HepG2 (cell line): Measurements from ENCODE around the gene SPIN1. TPM values are rescaled to one million over a fixed set of nuclear protein-coding genes. Genes with fewer than 3 reads are reported as not detected.

ENCODE experiments used
- ATAC-seq: fragments of 200-7000 bp; cut with Tn5 transposase; 3 replicates; pipeline ENCODE4 v1.9.1; 2020; ENCODE audit warnings: mild to moderate bottlenecking, moderate library complexity
- BruUV-seq: library from RNA; stranded (reverse); fragments of 400-500 nt; replicated peaks from 2 replicates; lab custom pipeline; 2021; lab: Mats Ljungman, UMichigan
- CTCF ChIA-PET: fragments of 300-600 bp; formaldehyde crosslinking; extraction: SDS; loops from one replicate; lab custom pipeline; 2021; ENCODE audit warnings: low total read pairs, inconsistent platforms, low intra/inter-chr PET ratio; lab: Yijun Ruan, JAX
- POLR2A ChIA-PET: fragments of 350-600 bp; sonication (Branson Sonifier 250); formaldehyde crosslinking; loops from one replicate; lab custom pipeline; 2020; ENCODE audit warnings: antibody characterized with exemption, inconsistent platforms; lab: Yijun Ruan, JAX
- DNase-seq: peaks from one replicate; pipeline ENCODE4 v3.0.0-alpha.2; 2015; ENCODE audit warnings: low spot score
- FAIRE-seq: peaks from 3 replicates; lab custom pipeline; 2011; peaks lifted over from hg19 to GRCh38; lab: Jason Lieb, UNC
- H2AFZ ChIP-seq: one replicate; pipeline ENCODE4 v1.6.1; 2011; ENCODE audit warnings: low read length, inconsistent platforms
- H3K27ac ChIP-seq: fragments of 300-600 bp; 3 replicates; pipeline ENCODE4 v1.8.0; 2011; ENCODE audit warnings: mixed run types, mild to moderate bottlenecking, mixed read lengths, low read length, inconsistent platforms; ENCODE audit not compliant: insufficient read depth; ENCODE audit errors: extremely low read length
- H3K27me3 ChIP-seq, 2 experiments: fragments of 200-600 bp in 1 of 2; 2 replicates in 1 of 2; 3 replicates in 1 of 2; pipeline versions ENCODE4 v1.6.0 to v1.8.0; 2011; ENCODE audit warnings: low read length in 2 of 2, mild to moderate bottlenecking in 2 of 2, moderate library complexity in 2 of 2, inconsistent platforms in 1 of 2; ENCODE audit not compliant: insufficient read depth in 2 of 2, control insufficient read depth in 1 of 2
- H3K36me3 ChIP-seq, 2 experiments: fragments of 200-600 bp in 1 of 2; replicated peaks in 1 of 2; 2 replicates in 1 of 2; 3 replicates in 1 of 2; pipeline versions ENCODE4 v1.5.1 to v1.8.0; 2011; ENCODE audit warnings: low read length in 2 of 2, inconsistent platforms in 1 of 2; ENCODE audit not compliant: insufficient read depth in 2 of 2, control insufficient read depth in 1 of 2
- H3K4me1 ChIP-seq: 2 replicates; pipeline ENCODE4 v1.5.1; 2012; ENCODE audit warnings: low read length, inconsistent platforms; ENCODE audit not compliant: insufficient read depth
- H3K4me2 ChIP-seq: 2 replicates; pipeline ENCODE4 v1.6.0; 2011; ENCODE audit warnings: low read depth, low read length, inconsistent platforms
- H3K4me3 ChIP-seq, 3 experiments: fragments of 200-600 bp in 1 of 3; sonication (generic), shearing (Covaris generic) in 1 of 3; replicated peaks in 1 of 3; 2 replicates each; pipeline ENCODE4 v1.5.1; 2011 to 2016; ENCODE audit warnings: low read length in 3 of 3, inconsistent platforms in 2 of 3, low read depth in 2 of 3, mild to moderate bottlenecking in 2 of 3, control low read depth in 1 of 3, mixed read lengths in 1 of 3; ENCODE audit not compliant: insufficient read depth in 1 of 3
- H3K79me2 ChIP-seq: one replicate; pipeline ENCODE4 v1.6.1; 2011; ENCODE audit warnings: low read length, inconsistent platforms; ENCODE audit not compliant: insufficient read depth
- H3K9ac ChIP-seq: 2 replicates; pipeline ENCODE4 v1.6.0; 2011; ENCODE audit warnings: mild to moderate bottlenecking, low read depth, low read length, inconsistent platforms; ENCODE audit not compliant: insufficient read depth
- H3K9me3 ChIP-seq: 2 replicates; pipeline ENCODE4 v1.5.1; 2012; ENCODE audit warnings: mild to moderate bottlenecking, low read length
- H4K20me1 ChIP-seq: 2 replicates; pipeline ENCODE4 v1.6.0; 2011; ENCODE audit warnings: inconsistent platforms, mild to moderate bottlenecking, low read length, moderate library complexity; ENCODE audit not compliant: insufficient read depth
- BORCS8-MEF2B ChIP-seq: sonication (generic); formaldehyde crosslinking; IDR thresholded peaks from 2 replicates; pipeline ENCODE4 v1.8.0; 2022; ENCODE audit warnings: mild to moderate bottlenecking, missing genetic modification reagents
- HOXA7 ChIP-seq: sonication (generic); formaldehyde crosslinking; IDR thresholded peaks from 2 replicates; pipeline ENCODE4 v1.8.1; 2022; ENCODE audit warnings: mild to moderate bottlenecking, missing genetic modification reagents, moderate library complexity
- RELA ChIP-seq: sonication (generic); formaldehyde crosslinking; IDR thresholded peaks from 2 replicates; pipeline ENCODE4 v1.4.0; 2020; ENCODE audit warnings: missing genetic modification reagents
- ZNF136 ChIP-seq: sonication (generic); formaldehyde crosslinking; IDR thresholded peaks from 2 replicates; pipeline ENCODE4 v1.8.1; 2022; ENCODE audit warnings: low read depth, mild to moderate bottlenecking, moderate library complexity, missing genetic modification reagents
- ZNF205 ChIP-seq: IDR thresholded peaks from 2 replicates; pipeline ENCODE4 v1.6.1; 2018; ENCODE audit warnings: missing biosample characterization, missing genetic modification reagents
- ZNF703 ChIP-seq: sonication (generic); formaldehyde crosslinking; IDR thresholded peaks from 2 replicates; pipeline ENCODE4 v1.5.1; 2020; ENCODE audit warnings: missing genetic modification reagents, mild to moderate bottlenecking, moderate library complexity, borderline replicate concordance
- WGBS: methylation state at CpG from one replicate; pipeline ENCODE4 v1.1.6; 2017; ENCODE audit warnings: low lambda C conversion rate; 5-methylcytosine and 5-hydroxymethylcytosine counted together
- in situ Hi-C: cut with HindIII; loops from 2 replicates; pipeline ENCODE4 v1.10.0; 2017; ENCODE audit warnings: low pct_unique_long_range_greater_than_20kb; ENCODE audit not compliant: extremely low pct_ligation_motif_present
- intact Hi-C: fragments of 100-400 bp; cut with micrococcal nuclease; formaldehyde crosslinking; loops from one replicate; pipeline ENCODE4 v1.10.0; 2022; ENCODE audit not compliant: unreplicated experiment
- polyA plus RNA-seq, 8 experiments: library from polyadenylated mRNA; depleted of rRNA in 3 of 8; stranded (reverse) in 7 of 8; unstranded in 1 of 8; fragments of >200 nt; fragmentation: Illumina TruSeq in 4 of 8; extraction: Trizol in 4 of 8; gene quantifications; 2 replicates each; pipeline versions ENCODE4 v1.2.1 to v1.2.3, GENCODE V29; 2011 to 2016; ENCODE audit warnings: low read depth in 4 of 8, missing spikeins in 1 of 8, mixed read lengths in 1 of 8; ENCODE audit not compliant: insufficient read depth in 1 of 8
- total RNA-seq, 5 experiments: library from RNA; depleted of rRNA; stranded (reverse); fragments of >200 nt; fragmentation: Illumina TruSeq; extraction: Trizol; gene quantifications; 2 replicates each; pipeline ENCODE4 v1.2.3, GENCODE V29; 2016; ENCODE audit warnings: low read depth in 1 of 5
- TF ChIP-seq, protein P1 (sequence below): sonication (generic); formaldehyde crosslinking; IDR thresholded peaks from one replicate; pipeline ENCODE4 v1.5.1; 2020; ENCODE audit warnings: mild to moderate bottlenecking, missing genetic modification reagents; ENCODE audit errors: not compliant biosample characterization
- TF ChIP-seq, protein P2 (sequence below): sonication (generic); formaldehyde crosslinking; IDR thresholded peaks from 2 replicates; pipeline ENCODE4 v1.8.0; 2022; ENCODE audit warnings: low read depth, missing genetic modification reagents
- TF ChIP-seq, protein P3 (sequence below): sonication (generic); formaldehyde crosslinking; IDR thresholded peaks from 2 replicates; pipeline ENCODE4 v1.5.0; 2020; ENCODE audit warnings: mild to moderate bottlenecking, missing genetic modification reagents
- TF ChIP-seq, protein P4 (sequence below), 2 experiments: fragments of 450-650 bp in 1 of 2; sonication (generic) in 1 of 2; formaldehyde crosslinking; IDR thresholded peaks; 2 replicates each; pipeline versions ENCODE4 v1.5.0 to v1.8.0; 2020 to 2022; ENCODE audit warnings: mild to moderate bottlenecking in 1 of 2, missing genetic modification reagents in 1 of 2

SPIN1 gene
- total and polyA plus RNA-seq, 2 of the 13 experiments (the other 11 are each of a cell fraction or from before 2014, with no cell fraction given): 20.0 to 24.3 TPM

DNA sequence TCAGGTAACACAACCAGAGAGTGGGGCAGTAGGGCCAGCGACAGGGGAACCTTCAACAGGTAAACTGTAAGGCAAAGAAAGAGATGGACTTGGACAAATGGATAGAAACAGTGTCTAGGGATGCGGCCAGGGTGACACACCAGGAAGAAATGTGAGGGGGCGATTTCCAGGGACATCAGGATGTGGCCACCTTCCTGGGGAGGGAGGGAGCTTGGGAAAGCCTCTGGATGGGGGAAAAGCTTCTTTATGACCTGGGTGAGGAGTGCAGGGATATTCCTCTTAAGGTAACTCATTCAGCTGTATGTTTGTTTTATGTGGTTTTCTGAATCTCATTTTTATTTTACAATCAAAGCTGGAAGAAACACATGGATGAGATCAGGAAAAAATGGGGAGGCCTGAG lies 134.8 kb downstream of the SPIN1 start:
- intact Hi-C loops: no loop called here
- CTCF ChIA-PET: no interaction called here
- FAIRE-seq (no peak), ATAC-seq (no peak), DNase-seq (no peak)
- no peak overlapping the region for H3K9ac ChIP-seq
- no peaks in the 10 kb centered on the region for H3K27me3 ChIP-seq
- in situ Hi-C loops: no loop called here
- no peaks in the 10 kb centered on the region for H3K79me2 ChIP-seq
- H4K20me1 ChIP-seq: no peaks in the 10 kb centered on the region
- H3K4me3 ChIP-seq: no peak overlapping the region
- H3K4me1 ChIP-seq: peaks cover 7% of the 10 kb centered on the region
- no peaks in the 10 kb centered on the region for H3K9me3 ChIP-seq
- H2AFZ ChIP-seq: no peak overlapping the region
- WGBS: 38% methylated on average over 3 of the region's 3 CpGs
- no peaks in the 10 kb centered on the region for H3K36me3 ChIP-seq
- H3K4me2 ChIP-seq: no peak overlapping the region
- no TSS peak for BruUV-seq
- H3K27ac ChIP-seq: no peak overlapping the region
- POLR2A ChIA-PET: no interaction called here
- TF ChIP-seq ZNF703 (CRISPR knock-in tag) (no peak), HOXA7 (CRISPR knock-in tag) (no peak), ZNF205 (CRISPR knock-in tag) (no peak), RELA (no peak), BORCS8-MEF2B (CRISPR knock-in tag) (no peak), ZNF136 (CRISPR knock-in tag) (no peak)
- TF ChIP-seq, protein P1, sequence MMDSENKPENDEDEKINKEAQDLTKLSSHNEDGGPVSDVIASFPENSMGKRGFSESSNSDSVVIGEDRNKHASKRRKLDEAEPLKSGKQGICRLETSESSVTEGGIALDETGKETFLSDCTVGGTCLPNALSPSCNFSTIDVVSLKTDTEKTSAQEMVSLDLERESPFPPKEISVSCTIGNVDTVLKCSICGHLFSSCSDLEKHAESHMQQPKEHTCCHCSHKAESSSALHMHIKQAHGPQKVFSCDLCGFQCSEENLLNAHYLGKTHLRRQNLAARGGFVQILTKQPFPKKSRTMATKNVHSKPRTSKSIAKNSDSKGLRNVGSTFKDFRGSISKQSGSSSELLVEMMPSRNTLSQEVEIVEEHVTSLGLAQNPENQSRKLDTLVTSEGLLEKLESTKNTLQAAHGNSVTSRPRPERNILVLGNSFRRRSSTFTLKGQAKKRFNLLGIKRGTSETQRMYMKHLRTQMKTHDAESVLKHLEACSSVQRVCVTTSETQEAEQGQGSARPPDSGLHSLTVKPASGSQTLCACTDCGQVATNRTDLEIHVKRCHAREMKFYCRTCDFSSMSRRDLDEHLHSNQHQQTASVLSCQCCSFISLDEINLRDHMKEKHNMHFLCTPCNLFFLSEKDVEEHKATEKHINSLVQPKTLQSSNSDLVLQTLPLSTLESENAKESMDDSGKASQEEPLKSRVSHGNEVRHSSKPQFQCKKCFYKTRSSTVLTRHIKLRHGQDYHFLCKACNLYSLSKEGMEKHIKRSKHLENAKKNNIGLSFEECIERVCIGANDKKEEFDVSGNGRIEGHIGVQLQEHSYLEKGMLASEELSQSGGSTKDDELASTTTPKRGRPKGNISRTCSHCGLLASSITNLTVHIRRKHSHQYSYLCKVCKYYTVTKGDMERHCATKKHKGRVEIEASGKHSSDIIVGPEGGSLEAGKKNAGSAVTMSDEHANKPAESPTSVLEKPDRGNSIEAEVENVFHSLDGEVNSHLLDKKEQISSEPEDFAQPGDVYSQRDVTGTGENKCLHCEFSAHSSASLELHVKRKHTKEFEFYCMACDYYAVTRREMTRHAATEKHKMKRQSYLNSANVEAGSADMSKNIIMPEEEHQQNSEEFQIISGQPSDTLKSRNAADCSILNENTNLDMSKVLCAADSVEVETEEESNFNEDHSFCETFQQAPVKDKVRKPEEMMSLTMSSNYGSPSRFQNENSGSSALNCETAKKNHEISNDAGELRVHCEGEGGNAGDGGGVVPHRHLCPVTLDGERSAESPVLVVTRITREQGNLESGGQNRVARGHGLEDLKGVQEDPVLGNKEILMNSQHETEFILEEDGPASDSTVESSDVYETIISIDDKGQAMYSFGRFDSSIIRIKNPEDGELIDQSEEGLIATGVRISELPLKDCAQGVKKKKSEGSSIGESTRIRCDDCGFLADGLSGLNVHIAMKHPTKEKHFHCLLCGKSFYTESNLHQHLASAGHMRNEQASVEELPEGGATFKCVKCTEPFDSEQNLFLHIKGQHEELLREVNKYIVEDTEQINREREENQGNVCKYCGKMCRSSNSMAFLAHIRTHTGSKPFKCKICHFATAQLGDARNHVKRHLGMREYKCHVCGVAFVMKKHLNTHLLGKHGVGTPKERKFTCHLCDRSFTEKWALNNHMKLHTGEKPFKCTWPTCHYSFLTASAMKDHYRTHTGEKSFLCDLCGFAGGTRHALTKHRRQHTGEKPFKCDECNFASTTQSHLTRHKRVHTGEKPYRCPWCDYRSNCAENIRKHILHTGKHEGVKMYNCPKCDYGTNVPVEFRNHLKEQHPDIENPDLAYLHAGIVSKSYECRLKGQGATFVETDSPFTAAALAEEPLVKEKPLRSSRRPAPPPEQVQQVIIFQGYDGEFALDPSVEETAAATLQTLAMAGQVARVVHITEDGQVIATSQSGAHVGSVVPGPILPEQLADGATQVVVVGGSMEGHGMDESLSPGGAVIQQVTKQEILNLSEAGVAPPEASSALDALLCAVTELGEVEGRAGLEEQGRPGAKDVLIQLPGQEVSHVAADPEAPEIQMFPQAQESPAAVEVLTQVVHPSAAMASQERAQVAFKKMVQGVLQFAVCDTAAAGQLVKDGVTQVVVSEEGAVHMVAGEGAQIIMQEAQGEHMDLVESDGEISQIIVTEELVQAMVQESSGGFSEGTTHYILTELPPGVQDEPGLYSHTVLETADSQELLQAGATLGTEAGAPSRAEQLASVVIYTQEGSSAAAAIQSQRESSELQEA (CRISPR knock-in tag): no peak
- TF ChIP-seq, protein P2, sequence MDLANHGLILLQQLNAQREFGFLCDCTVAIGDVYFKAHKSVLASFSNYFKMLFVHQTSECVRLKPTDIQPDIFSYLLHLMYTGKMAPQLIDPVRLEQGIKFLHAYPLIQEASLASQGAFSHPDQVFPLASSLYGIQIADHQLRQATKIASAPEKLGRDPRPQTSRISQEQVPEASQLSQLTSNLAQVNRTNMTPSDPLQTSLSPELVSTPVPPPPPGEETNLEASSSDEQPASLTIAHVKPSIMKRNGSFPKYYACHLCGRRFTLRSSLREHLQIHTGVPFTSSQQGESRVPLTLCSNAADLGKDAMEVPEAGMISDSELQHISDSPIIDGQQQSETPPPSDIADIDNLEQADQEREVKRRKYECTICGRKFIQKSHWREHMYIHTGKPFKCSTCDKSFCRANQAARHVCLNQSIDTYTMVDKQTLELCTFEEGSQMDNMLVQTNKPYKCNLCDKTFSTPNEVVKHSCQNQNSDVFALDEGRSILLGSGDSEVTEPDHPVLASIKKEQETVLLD (CRISPR knock-in tag): no peak
- TF ChIP-seq, protein P3, sequence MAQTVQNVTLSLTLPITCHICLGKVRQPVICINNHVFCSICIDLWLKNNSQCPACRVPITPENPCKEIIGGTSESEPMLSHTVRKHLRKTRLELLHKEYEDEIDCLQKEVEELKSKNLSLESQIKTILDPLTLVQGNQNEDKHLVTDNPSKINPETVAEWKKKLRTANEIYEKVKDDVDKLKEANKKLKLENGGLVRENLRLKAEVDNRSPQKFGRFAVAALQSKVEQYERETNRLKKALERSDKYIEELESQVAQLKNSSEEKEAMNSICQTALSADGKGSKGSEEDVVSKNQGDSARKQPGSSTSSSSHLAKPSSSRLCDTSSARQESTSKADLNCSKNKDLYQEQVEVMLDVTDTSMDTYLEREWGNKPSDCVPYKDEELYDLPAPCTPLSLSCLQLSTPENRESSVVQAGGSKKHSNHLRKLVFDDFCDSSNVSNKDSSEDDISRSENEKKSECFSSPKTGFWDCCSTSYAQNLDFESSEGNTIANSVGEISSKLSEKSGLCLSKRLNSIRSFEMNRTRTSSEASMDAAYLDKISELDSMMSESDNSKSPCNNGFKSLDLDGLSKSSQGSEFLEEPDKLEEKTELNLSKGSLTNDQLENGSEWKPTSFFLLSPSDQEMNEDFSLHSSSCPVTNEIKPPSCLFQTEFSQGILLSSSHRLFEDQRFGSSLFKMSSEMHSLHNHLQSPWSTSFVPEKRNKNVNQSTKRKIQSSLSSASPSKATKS (CRISPR knock-in tag): no peak
- TF ChIP-seq, protein P4, sequence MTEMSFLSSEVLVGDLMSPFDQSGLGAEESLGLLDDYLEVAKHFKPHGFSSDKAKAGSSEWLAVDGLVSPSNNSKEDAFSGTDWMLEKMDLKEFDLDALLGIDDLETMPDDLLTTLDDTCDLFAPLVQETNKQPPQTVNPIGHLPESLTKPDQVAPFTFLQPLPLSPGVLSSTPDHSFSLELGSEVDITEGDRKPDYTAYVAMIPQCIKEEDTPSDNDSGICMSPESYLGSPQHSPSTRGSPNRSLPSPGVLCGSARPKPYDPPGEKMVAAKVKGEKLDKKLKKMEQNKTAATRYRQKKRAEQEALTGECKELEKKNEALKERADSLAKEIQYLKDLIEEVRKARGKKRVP (CRISPR knock-in tag; IDR thresholded peaks at IDR 0.05): no peak
